HEK293 (cell line): ENCODE data around the gene XIRP2.
"Not testable (repeated sequence)": the region's sequence is repeated elsewhere in the genome, so short reads cannot be mapped to it uniquely, and the experiment has no call there.

Source experiments
- CTCF ChIA-PET: fragments of 350-600 bp; formaldehyde crosslinking; extraction: SDS; loops from one replicate; lab custom pipeline; 2021; ENCODE audit warnings: antibody characterized with exemption; lab: Yijun Ruan, JAX
- POLR2A ChIA-PET: fragments of 300-600 bp; formaldehyde crosslinking; extraction: SDS; loops from one replicate; lab custom pipeline; 2020; ENCODE audit warnings: antibody characterized with exemption, inconsistent platforms; lab: Yijun Ruan, JAX
- H3K27ac ChIP-seq: fragments of 200-500 bp; sonication (Bioruptor generic); 2 replicates; pipeline ENCODE4 v1.5.1; 2014; ENCODE audit warnings: low read depth, low read length, control low read depth, inconsistent platforms; ENCODE audit errors: extremely low read depth
- H3K36me3 ChIP-seq, 2 experiments: fragments of 200-500 bp in 1 of 2; sonication (Bioruptor generic) in 1 of 2; 1 replicate in 1 of 2; 2 replicates in 1 of 2; pipeline ENCODE4 v1.5.1; 2014 to 2017; ENCODE audit warnings: inconsistent platforms in 2 of 2, low read length in 2 of 2; ENCODE audit not compliant: control insufficient read depth in 2 of 2, insufficient read depth in 1 of 2
- H3K4me1 ChIP-seq: fragments of 200-500 bp; sonication (Bioruptor generic); 2 replicates; pipeline ENCODE4 v1.5.1; 2014; ENCODE audit warnings: mild to moderate bottlenecking, low read length, inconsistent platforms; ENCODE audit not compliant: control insufficient read depth, insufficient read depth
- H3K4me3 ChIP-seq: 2 replicates; pipeline ENCODE4 v1.5.1; 2011; ENCODE audit warnings: low read depth, mild to moderate bottlenecking, control low read depth, low read length, moderate library complexity
- H3K9me3 ChIP-seq: fragments of 200-500 bp; sonication (Bioruptor generic); 2 replicates; pipeline ENCODE4 v1.5.1; 2014; ENCODE audit warnings: low read depth, low read length, inconsistent platforms; ENCODE audit not compliant: control insufficient read depth, insufficient read depth
- BCL11B ChIP-seq: fragments of 450-650 bp; formaldehyde crosslinking; IDR thresholded peaks from 2 replicates; pipeline ENCODE4 v1.5.1; 2016; ENCODE audit warnings: low read depth, missing biosample characterization, missing genetic modification characterization
- GFI1B ChIP-seq: fragments of 450-650 bp; formaldehyde crosslinking; IDR thresholded peaks from 2 replicates; pipeline ENCODE4 v1.5.1; 2016; ENCODE audit warnings: missing biosample characterization, missing genetic modification characterization
- PBX3 ChIP-seq: sonication (generic); formaldehyde crosslinking; IDR thresholded peaks from 2 replicates; pipeline ENCODE4 v1.8.1; 2022; ENCODE audit warnings: mild to moderate bottlenecking, moderate library complexity, missing genetic modification reagents
- PRDM2 ChIP-seq: fragments of 450-650 bp; formaldehyde crosslinking; IDR thresholded peaks from 2 replicates; pipeline ENCODE4 v1.5.1; 2016; ENCODE audit warnings: missing biosample characterization, missing genetic modification characterization, borderline replicate concordance
- TCF7L2 ChIP-seq: IDR thresholded peaks from 2 replicates; pipeline ENCODE4 v1.6.1; 2011; ENCODE audit warnings: low read depth, mild to moderate bottlenecking, inconsistent platforms, low read length, moderate library complexity, borderline replicate concordance
- TSHZ1 ChIP-seq: fragments of 450-650 bp; formaldehyde crosslinking; IDR thresholded peaks from 2 replicates; pipeline ENCODE4 v1.5.1; 2016; ENCODE audit warnings: missing biosample characterization, missing genetic modification characterization, borderline replicate concordance
- ZBTB49 ChIP-seq: fragments of 450-650 bp; formaldehyde crosslinking; IDR thresholded peaks from 2 replicates; pipeline ENCODE4 v1.5.1; 2016; ENCODE audit warnings: missing biosample characterization, missing genetic modification characterization, low read depth
- ZFHX2 ChIP-seq: fragments of 450-650 bp; formaldehyde crosslinking; conservative IDR thresholded peaks from 2 replicates; pipeline ENCODE4 v1.5.1; 2016; ENCODE audit warnings: missing biosample characterization, missing genetic modification characterization
- ZFP41 ChIP-seq: fragments of 450-650 bp; formaldehyde crosslinking; IDR thresholded peaks from 2 replicates; pipeline ENCODE4 v1.5.1; 2016; ENCODE audit warnings: missing biosample characterization, missing genetic modification characterization, borderline replicate concordance
- ZNF112 ChIP-seq: fragments of 450-650 bp; formaldehyde crosslinking; IDR thresholded peaks from 2 replicates; pipeline ENCODE4 v1.5.0; 2017; ENCODE audit warnings: missing biosample characterization, missing genetic modification characterization
- ZNF48 ChIP-seq: fragments of 450-650 bp; formaldehyde crosslinking; IDR thresholded peaks from 2 replicates; pipeline ENCODE4 v1.5.1; 2016; ENCODE audit warnings: missing biosample characterization, missing genetic modification characterization
- ZNF548 ChIP-seq: fragments of 450-650 bp; formaldehyde crosslinking; IDR thresholded peaks from 2 replicates; pipeline ENCODE4 v1.5.1; 2016; ENCODE audit warnings: missing biosample characterization, missing genetic modification characterization
- ZNF629 ChIP-seq: fragments of 450-650 bp; formaldehyde crosslinking; IDR thresholded peaks from 2 replicates; pipeline ENCODE4 v1.5.1; 2017; ENCODE audit warnings: missing biosample characterization, missing genetic modification characterization
- ZNF777 ChIP-seq: fragments of 450-650 bp; formaldehyde crosslinking; IDR thresholded peaks from 2 replicates; pipeline ENCODE4 v1.5.1; 2017; ENCODE audit warnings: missing biosample characterization, missing genetic modification characterization, borderline replicate concordance

Gene XIRP2

GRCh38 chr2:167059173-167059572 is 170.9 kb downstream of the XIRP2 start:
- Histone ChIP-seq H3K4me3 (no peak overlapping the region), H3K27ac (no peak overlapping the region), H3K9me3 (no peaks in the 10 kb centered on the region), H3K4me1 (no peaks in the 10 kb centered on the region), H3K36me3 (no peaks in the 10 kb centered on the region)
- POLR2A ChIA-PET: no interaction called here
- CTCF ChIA-PET: no interaction called here
- TF ChIP-seq ZFHX2 (tag by site-specific recombination): no peak
- no peak for TF ChIP-seq PRDM2 (tag by site-specific recombination)
- no peak for TF ChIP-seq ZBTB49 (tag by site-specific recombination)
- no peak for TF ChIP-seq PBX3
- TF ChIP-seq TCF7L2: no peak
- TF ChIP-seq GFI1B: no peak
- no peak for TF ChIP-seq ZNF112 (tag by site-specific recombination)
- no peak for TF ChIP-seq ZNF629 (tag by site-specific recombination)

- CTCF ChIA-PET: no interaction called here
- H3K9me3 ChIP-seq: no peaks in the 10 kb centered on the region
- no peak overlapping the region for H3K27ac ChIP-seq
- TF ChIP-seq TSHZ1 (tag by site-specific recombination): no peak
- TF ChIP-seq ZNF48 (tag by site-specific recombination): no peak
- TF ChIP-seq ZNF548: no peak
- TF ChIP-seq BCL11B: no peak
- no peak for TF ChIP-seq ZNF777 (tag by site-specific recombination)
- TF ChIP-seq ZFP41 (tag by site-specific recombination): no peak
- no peaks in the 10 kb centered on the region for H3K4me1 ChIP-seq
- POLR2A ChIA-PET: no interaction called here
- H3K36me3 ChIP-seq: no peaks in the 10 kb centered on the region
- no peak overlapping the region for H3K4me3 ChIP-seq
Measured at GRCh38 chr2:167069855-167070254, 181.6 kb downstream of the XIRP2 start.

GRCh38 chr2:167075708-167076107 is 187.4 kb downstream of the XIRP2 start:
- H3K4me1 ChIP-seq: not testable (repeated sequence)

GRCh38 chr2:167098931-167099330 is 210.7 kb downstream of the XIRP2 start:
- H3K36me3 ChIP-seq, POLR2A ChIA-PET, H3K4me1 ChIP-seq, CTCF ChIA-PET, H3K9me3 ChIP-seq, H3K4me3 ChIP-seq, H3K27ac ChIP-seq: not testable (repeated sequence)

More at GRCh38 chr2:167075708-167076107, 187.4 kb downstream of the XIRP2 start:
- H3K9me3 ChIP-seq, H3K36me3 ChIP-seq, POLR2A ChIA-PET, H3K27ac ChIP-seq, CTCF ChIA-PET, H3K4me3 ChIP-seq: not testable (repeated sequence)
